Uterus (tissue), 4 donors: ENCODE results near the gene NTRK2. TPM values are rescaled to one million over a fixed set of nuclear protein-coding genes. Genes with fewer than 3 reads are reported as not detected.

ENCODE experiments used
- DNase-seq, 2 donors: peaks; one replicate each; pipeline ENCODE4 v3.0.0-alpha.2; 2019 to 2020
- H3K27ac ChIP-seq, 2 donors: fragments of 200-600 bp; sonication (generic); 1 replicate in 1 of 2; 2 replicates in 1 of 2; pipeline ENCODE4 v1.5.1; 2016 to 2018
- H3K27me3 ChIP-seq, 2 donors: fragments of 200-600 bp; sonication (generic); one replicate each; pipeline ENCODE4 v1.5.1; 2018 to 2019; ENCODE audit warnings: control low read depth in 1 of 2
- H3K36me3 ChIP-seq, 2 donors: fragments of 200-600 bp; sonication (generic); one replicate each; pipeline ENCODE4 v1.5.1; 2019; ENCODE audit warnings: control low read depth in 1 of 2
- H3K4me1 ChIP-seq, 2 donors: fragments of 200-600 bp; sonication (generic); one replicate each; pipeline ENCODE4 v1.5.1; 2018 to 2019; ENCODE audit warnings: control low read depth in 1 of 2
- H3K4me3 ChIP-seq, 2 donors: fragments of 200-600 bp; sonication (generic); 1 replicate in 1 of 2; 2 replicates in 1 of 2; pipeline ENCODE4 v1.5.1; 2018 to 2019; ENCODE audit warnings: mild to moderate bottlenecking in 1 of 2
- H3K9me3 ChIP-seq, 2 donors: fragments of 200-600 bp; sonication (generic); one replicate each; pipeline ENCODE4 v1.5.1; 2019; ENCODE audit warnings: control low read depth in 1 of 2
- CTCF ChIP-seq, 4 experiments: fragments of 200-600 bp in 2 of 4; fragments of 450-650 bp in 2 of 4; sonication (generic) in 2 of 4; IDR thresholded peaks; one replicate each; pipeline ENCODE4 v1.5.1; 2016 to 2019; ENCODE audit warnings: antibody characterized with exemption in 4 of 4, mild to moderate bottlenecking in 2 of 4, moderate library complexity in 1 of 4
- POLR2A ChIP-seq, 2 donors: fragments of 450-650 bp; IDR thresholded peaks; one replicate each; pipeline ENCODE4 v1.6.1; 2016; ENCODE audit warnings: antibody characterized with exemption in 2 of 2, mild to moderate bottlenecking in 1 of 2, moderate library complexity in 1 of 2
- intact Hi-C: fragments of 100-400 bp; cut with DNase I; formaldehyde crosslinking; loops from one replicate; pipeline ENCODE4 v1.15.1; 2023; ENCODE audit warnings: low total_unique reads
- total RNA-seq, 4 donors: library from RNA; depleted of rRNA in 3 of 4; stranded (reverse); fragments of >200 nt in 3 of 4; gene quantifications; one replicate each; pipeline versions ENCODE4 v1.1.0 to v1.2.4, GENCODE V29; 2014 to 2023
- donor health status: DM: yes; HTN: yes; CAD: no.

The NTRK2 gene
- total RNA-seq, 4 donors from 2014 or later, result 6.5 to 23.2 (median 12.5) TPM

- Histone ChIP-seq H3K36me3 (no peaks in the 10 kb centered on the region), H3K4me3 (no peak overlapping the region), H3K9me3 (no peaks in the 10 kb centered on the region), H3K27ac (no peak overlapping the region), H3K27me3 (no peaks in the 10 kb centered on the region), H3K4me1 (no peaks in the 10 kb centered on the region)
- no peak for TF ChIP-seq POLR2A (IDR thresholded peaks at IDR 0.05)
- intact Hi-C loops, result no loop called here
- DNase-seq, result no peak
These were observed 138.4 kb downstream of the NTRK2 start for GRCh38 chr9:84807870-84808390.

GRCh38 chr9:84808416-84808815, 138.9 kb downstream of the NTRK2 start:
- no peak for TF ChIP-seq POLR2A (IDR thresholded peaks at IDR 0.05)
- TF ChIP-seq CTCF (IDR thresholded peaks at IDR 0.05), result no peak
- intact Hi-C loops, result no loop called here
- Histone ChIP-seq H3K4me3 (no peak overlapping the region), H3K36me3 (no peaks in the 10 kb centered on the region), H3K4me1 (no peaks in the 10 kb centered on the region), H3K27me3 (no peaks in the 10 kb centered on the region), H3K9me3 (no peaks in the 10 kb centered on the region), H3K27ac (no peak overlapping the region)
- no peak for DNase-seq

GRCh38 chr9:84811072-84811750, 141.7 kb downstream of the NTRK2 start:
- Histone ChIP-seq H3K4me1 (no peaks in the 10 kb centered on the region), H3K27me3 (no peaks in the 10 kb centered on the region), H3K4me3 (no peak overlapping the region), H3K36me3 (no peaks in the 10 kb centered on the region), H3K9me3 (no peaks in the 10 kb centered on the region), H3K27ac (no peak overlapping the region)
- TF ChIP-seq POLR2A (IDR thresholded peaks at IDR 0.05), result no peak
- TF ChIP-seq CTCF (IDR thresholded peaks at IDR 0.05), result no peak
- intact Hi-C loops, result no loop called here
- DNase-seq, result no peak

GRCh38 chr9:84811751-84812074, 142.2 kb downstream of the NTRK2 start:
- no peak overlapping the region for H3K27ac ChIP-seq
- intact Hi-C loops, result no loop called here
- no peak for DNase-seq
- no peaks in the 10 kb centered on the region for H3K4me1 ChIP-seq
- TF ChIP-seq CTCF (IDR thresholded peaks at IDR 0.05) (no peak), POLR2A (IDR thresholded peaks at IDR 0.05) (no peak)
- no peaks in the 10 kb centered on the region for H3K9me3 ChIP-seq
- H3K4me3 ChIP-seq, result no peak overlapping the region
- H3K36me3 ChIP-seq, result no peaks in the 10 kb centered on the region
- H3K27me3 ChIP-seq, result no peaks in the 10 kb centered on the region

GRCh38 chr9:84812355-84812754, 142.8 kb downstream of the NTRK2 start:
- H3K4me3 ChIP-seq, result no peak overlapping the region
- H3K9me3 ChIP-seq, result no peaks in the 10 kb centered on the region
- no peaks in the 10 kb centered on the region for H3K27me3 ChIP-seq
- no peaks in the 10 kb centered on the region for H3K36me3 ChIP-seq
- DNase-seq, result no peak
- no peaks in the 10 kb centered on the region for H3K4me1 ChIP-seq
- TF ChIP-seq POLR2A (IDR thresholded peaks at IDR 0.05) (no peak), CTCF (IDR thresholded peaks at IDR 0.05) (no peak)
- intact Hi-C loops, result no loop called here
- H3K27ac ChIP-seq, result no peak overlapping the region
